ENCODE measurements around the gene NANOS2. TPM values are rescaled to one million over a fixed set of nuclear protein-coding genes. Genes with fewer than 3 reads are reported as not detected.

Gene NANOS2
- total and polyA plus RNA-seq, 2 of the 4 experiments (the other 2 are of a cell fraction) = not detected

- H3K27me3 ChIP-seq (ENCODE audit: control insufficient read depth, insufficient read depth, low read length) = peaks cover 6% of the 10 kb centered on the region
- H4K20me1 ChIP-seq (ENCODE audit: insufficient read depth, low read length) = no peaks in the 10 kb centered on the region
- H2AK9ac ChIP-seq (replicated peaks; ENCODE audit: low read depth, low read length, poor library complexity) = no peak overlapping the region
- in situ Hi-C loops (cut with MboI; ENCODE audit: low sequenced_read_pairs) (no loop called here), dilution Hi-C loops (cut with HindIII; ENCODE audit: low sequenced_read_pairs, unreplicated experiment) (no loop called here), intact Hi-C loops (cut with micrococcal nuclease) (loop anchor here (10.0 kb wide), 1 partner anchor 70 kb away; the partner anchor contains the start of gene CCDC61)
- no peaks in the 10 kb centered on the region for H3K79me1 ChIP-seq (ENCODE audit: low read depth in 1 of 2, low read length in 2 of 2)
- ChIA-PET POLR2A (ENCODE audit: unreplicated experiment) (no interaction called here), CTCF (no interaction called here)
- H2BK20ac ChIP-seq (ENCODE audit: low read depth, low read length) = no peak overlapping the region
- H4K91ac ChIP-seq (ENCODE audit: insufficient read depth, low read depth, low read length) = no peak overlapping the region
- ATAC-seq (ENCODE audit: low read depth) (no peak), DNase-seq (no peak)
- H2BK5ac ChIP-seq (ENCODE audit: low read depth, low read length, poor library complexity, severe bottlenecking) = no peak overlapping the region
- H2BK15ac ChIP-seq (ENCODE audit: low read depth, low read length) = no peak overlapping the region
- H3K4me1 ChIP-seq (ENCODE audit: control insufficient read depth, insufficient read depth, low read length) = no peaks in the 10 kb centered on the region
- H3K27ac ChIP-seq (ENCODE audit: insufficient read depth, low read length) = no peak overlapping the region
- no peak overlapping the region for H3K14ac ChIP-seq (replicated peaks; ENCODE audit: low read depth, low read length)
- H2AFZ ChIP-seq (replicated peaks; ENCODE audit: low read length, poor library complexity) = no peak overlapping the region
- H3K9ac ChIP-seq (ENCODE audit: low read depth, low read length) = no peak overlapping the region
- H3K36me3 ChIP-seq (ENCODE audit: control insufficient read depth, insufficient read depth, low read length) = no peaks in the 10 kb centered on the region
- no peak overlapping the region for H3K18ac ChIP-seq (ENCODE audit: low read depth, low read length)
- TF ChIP-seq BHLHE40 (IDR thresholded peaks at IDR 0.05; ENCODE audit: low read depth, low read length) = no peak
- TF ChIP-seq MAFK (IDR thresholded peaks at IDR 0.05; ENCODE audit: low read depth, low read length) = no peak
- TF ChIP-seq RFX5 (IDR thresholded peaks at IDR 0.05; ENCODE audit: low read depth, low read length) = no peak
- TF ChIP-seq RAD21 (IDR thresholded peaks at IDR 0.05; ENCODE audit: low read length) = no peak
- H3K23ac ChIP-seq (ENCODE audit: low read depth, low read length) = no peak overlapping the region
- 0% methylated on average over 1 of the region's 6 CpGs; no CpG with 5 or more reads in 1 of the 2 experiments for WGBS, 2 experiments (ENCODE audit: extremely low coverage in 2 of 2, insufficient read length in 1 of 2)
- no TSS peak for BruUV-seq (replicated peaks)
- H3K9me1 ChIP-seq (ENCODE audit: insufficient read depth, low read length) = no peaks in the 10 kb centered on the region
- H4K5ac ChIP-seq (ENCODE audit: low read depth, low read length) = no peak overlapping the region
- no peak overlapping the region for H3K4me3 ChIP-seq (ENCODE audit: insufficient read depth, low read depth, low read length)
- H3K4ac ChIP-seq (ENCODE audit: low read depth, low read length) = no peak overlapping the region
- no peak overlapping the region for H3K4me2 ChIP-seq (ENCODE audit: low read depth, low read length)
- no peak overlapping the region for H2BK120ac ChIP-seq (ENCODE audit: low read depth, low read length)
- H3K9me3 ChIP-seq (ENCODE audit: control insufficient read depth, insufficient read depth, low read length) = no peaks in the 10 kb centered on the region
- H3K56ac ChIP-seq (ENCODE audit: extremely low read depth, insufficient read depth, low read length) = no peak overlapping the region
- H4K8ac ChIP-seq (ENCODE audit: low read depth in 2 of 2, low read length in 2 of 2) = no peak overlapping the region
- H2AK5ac ChIP-seq (ENCODE audit: low read depth, low read length) = no peak overlapping the region
Measured at GRCh38 chr19:45924891-45925447, 10.4 kb upstream of the NANOS2 start.
